Fibroblast of skin of right quadriceps (primary cell): ENCODE data around the gene CHCHD10.
"Not testable (repeated sequence)": the region's sequence is repeated elsewhere in the genome, so short reads cannot be mapped to it uniquely, and the experiment has no call there.

ENCODE experiments used
- DNase-seq: peaks from one replicate; pipeline ENCODE4 v3.0.0-alpha.2; 2013

The CHCHD10 gene

GRCh38 chr22:23744485-23744884 is 23.3 kb downstream of the CHCHD10 start:
- no peak for DNase-seq

- no peak for DNase-seq
These were observed 23.8 kb downstream of the CHCHD10 start for GRCh38 chr22:23744001-23744400.

GRCh38 chr22:23743303-23743705 is 24.5 kb downstream of the CHCHD10 start:
- no peak for DNase-seq

GRCh38 chr22:23742505-23743264 is 25.1 kb downstream of the CHCHD10 start:
- no peak for DNase-seq

GRCh38 chr22:23737696-23738095 is 30.1 kb downstream of the CHCHD10 start:
- no peak for DNase-seq

GRCh38 chr22:23728108-23728507 is 39.7 kb downstream of the CHCHD10 start:
- DNase-seq, result not testable (repeated sequence)

- no peak for DNase-seq
These were observed 45.0 kb downstream of the CHCHD10 start for GRCh38 chr22:23722724-23723123.

- no peak for DNase-seq
These were observed 45.6 kb downstream of the CHCHD10 start for GRCh38 chr22:23722160-23722559.

GRCh38 chr22:23720855-23721254 is 46.9 kb downstream of the CHCHD10 start:
- no peak for DNase-seq

GRCh38 chr22:23718371-23719165 is 49.2 kb downstream of the CHCHD10 start:
- no peak for DNase-seq

- peak; percentile 88 for DNase-seq
These were observed 50.7 kb downstream of the CHCHD10 start for GRCh38 chr22:23716811-23717801.
